HCT116 (cell line): ENCODE measurements around the gene HES6. TPM values are rescaled to one million over a fixed set of nuclear protein-coding genes. Genes with fewer than 3 reads are reported as not detected.

ENCODE experiments used
- ATAC-seq: fragments of 200-7000 bp; cut with Tn5 transposase; 2 replicates; pipeline ENCODE4 v1.9.1; 2020; ENCODE audit warnings: mild to moderate bottlenecking, moderate library complexity
- BruUV-seq: library from RNA; stranded (reverse); fragments of 400-500 nt; replicated peaks from 2 replicates; lab custom pipeline; 2021; lab: Mats Ljungman, UMichigan
- CTCF ChIA-PET: fragments of 300-600 bp; sonication (Branson Sonifier 250); formaldehyde crosslinking; loops from one replicate; lab custom pipeline; 2021; ENCODE audit warnings: antibody characterized with exemption; lab: Charles Lee
- POLR2A ChIA-PET: fragments of 300-600, 350-600 bp; sonication (Branson Sonifier 250); formaldehyde crosslinking; loops from one replicate; lab custom pipeline; 2021; ENCODE audit warnings: antibody characterized with exemption; lab: Charles Lee
- RAD21 ChIA-PET, 2 experiments: fragments of 300-600 bp; sonication (Branson Sonifier 250); formaldehyde crosslinking; loops; one replicate each; lab custom pipeline; 2023; ENCODE audit warnings: low total read pairs in 2 of 2; ENCODE audit not compliant: uncharacterized antibody in 2 of 2, unreplicated experiment in 2 of 2, low non-redundant PET in 1 of 2; lab: Charles Lee
- DNase-seq: peaks from one replicate; pipeline ENCODE4 v3.0.0-alpha.2; 2010; ENCODE audit warnings: low read depth, low spot score
- H2AFZ ChIP-seq: fragments of 200-600 bp; shearing (Covaris generic), sonication (generic); 2 replicates; pipeline ENCODE4 v1.6.1; 2017; ENCODE audit warnings: low read depth, mixed run types, mixed read lengths, antibody characterized with exemption, low read length; ENCODE audit not compliant: poor library complexity, severe bottlenecking
- H3K27ac ChIP-seq: 2 replicates; pipeline ENCODE4 v1.5.1; 2012; ENCODE audit warnings: low read depth, low read length
- H3K27me3 ChIP-seq: fragments of 200-600 bp; sonication (generic); 2 replicates; pipeline ENCODE4 v1.6.1; 2016; ENCODE audit warnings: mixed run types, low read length, mixed read lengths; ENCODE audit not compliant: insufficient read depth
- H3K36me3 ChIP-seq, 2 experiments: fragments of 200-500 bp in 1 of 2; fragments of 200-600 bp in 1 of 2; sonication (Bioruptor generic) in 1 of 2; sonication (generic) in 1 of 2; 2 replicates each; pipeline versions ENCODE4 v1.5.1 to v1.6.1; 2014 to 2016; ENCODE audit warnings: low read length in 2 of 2, inconsistent platforms in 1 of 2, mixed read lengths in 1 of 2, mixed run types in 1 of 2; ENCODE audit not compliant: insufficient read depth in 2 of 2, control insufficient read depth in 1 of 2
- H3K4me1 ChIP-seq, 2 experiments: fragments of 200-600 bp in 1 of 2; sonication (generic) in 1 of 2; 2 replicates each; pipeline versions ENCODE4 v1.5.1 to v1.6.1; 2012 to 2017; ENCODE audit warnings: low read length in 2 of 2, inconsistent platforms in 1 of 2, mild to moderate bottlenecking in 1 of 2, mixed read lengths in 1 of 2, mixed run types in 1 of 2, moderate library complexity in 1 of 2; ENCODE audit not compliant: insufficient read depth in 2 of 2, control insufficient read depth in 1 of 2
- H3K4me2 ChIP-seq: fragments of 200-600 bp; sonication (generic); 2 replicates; pipeline ENCODE4 v1.6.1; 2017; ENCODE audit warnings: mixed run types, low read length, mixed read lengths
- H3K4me3 ChIP-seq, 2 experiments: fragments of 200-600 bp in 1 of 2; sonication (generic) in 1 of 2; replicated peaks in 1 of 2; 2 replicates each; pipeline ENCODE4 v1.5.1; 2011 to 2016; ENCODE audit warnings: low read length in 2 of 2, control low read depth in 1 of 2, low read depth in 1 of 2, mild to moderate bottlenecking in 1 of 2, mixed read lengths in 1 of 2, mixed run types in 1 of 2
- H3K79me2 ChIP-seq: fragments of 200-600 bp; sonication (generic); 2 replicates; pipeline ENCODE4 v1.6.1; 2017; ENCODE audit warnings: mild to moderate bottlenecking, mixed run types, low read length, moderate library complexity, mixed read lengths; ENCODE audit not compliant: insufficient read depth
- H3K9ac ChIP-seq: fragments of 200-600 bp; sonication (generic); 2 replicates; pipeline ENCODE4 v1.6.1; 2016; ENCODE audit warnings: low read length, mixed read lengths
- H3K9me2 ChIP-seq: fragments of 200-600 bp; sonication (generic), shearing (Covaris generic); 2 replicates; pipeline ENCODE4 v1.6.1; 2017; ENCODE audit warnings: mixed run types, mild to moderate bottlenecking, moderate library complexity; ENCODE audit not compliant: insufficient read depth
- H3K9me3 ChIP-seq, 2 experiments: fragments of 200-500 bp in 1 of 2; fragments of 200-600 bp in 1 of 2; sonication (Bioruptor generic) in 1 of 2; sonication (generic) in 1 of 2; 2 replicates each; pipeline ENCODE4 v1.6.1; 2014 to 2017; ENCODE audit warnings: low read length in 2 of 2, mixed read lengths in 2 of 2, inconsistent platforms in 1 of 2, low read depth in 1 of 2, mild to moderate bottlenecking in 1 of 2, mixed run types in 1 of 2, moderate library complexity in 1 of 2; ENCODE audit not compliant: control insufficient read depth in 1 of 2, insufficient read depth in 1 of 2
- H4K20me1 ChIP-seq: fragments of 200-600 bp; sonication (generic), shearing (Covaris generic); 2 replicates; pipeline ENCODE4 v1.6.1; 2017; ENCODE audit warnings: mixed run types, mild to moderate bottlenecking, moderate library complexity; ENCODE audit not compliant: insufficient read depth
- ATF3 ChIP-seq: IDR thresholded peaks from 2 replicates; pipeline ENCODE4 v1.6.1; 2012
- CBX3 ChIP-seq: IDR thresholded peaks from 2 replicates; pipeline ENCODE4 v1.6.1; 2012; ENCODE audit warnings: low read depth
- CEBPB ChIP-seq: IDR thresholded peaks from 2 replicates; pipeline ENCODE4 v1.6.1; 2012; ENCODE audit warnings: low read depth
- ELF1 ChIP-seq: IDR thresholded peaks from 2 replicates; pipeline ENCODE4 v1.6.1; 2012; ENCODE audit warnings: low read depth, borderline replicate concordance
- EZH2 ChIP-seq: fragments of 200-600 bp; sonication (generic); IDR thresholded peaks from 2 replicates; pipeline ENCODE4 v1.6.1; 2017; ENCODE audit warnings: antibody characterized with exemption, mixed run types
- EZH2phosphoT487 ChIP-seq: fragments of 200-600 bp; IDR thresholded peaks from 2 replicates; pipeline ENCODE4 v1.6.1; 2018; ENCODE audit warnings: antibody characterized with exemption, borderline replicate concordance
- MAX ChIP-seq: IDR thresholded peaks from 2 replicates; pipeline ENCODE4 v1.6.1; 2012
- REST ChIP-seq: IDR thresholded peaks from 2 replicates; pipeline ENCODE4 v1.6.1; 2012; ENCODE audit warnings: low read depth
- SIN3A ChIP-seq: IDR thresholded peaks from 2 replicates; pipeline ENCODE4 v1.6.1; 2012; ENCODE audit warnings: low read depth
- SP1 ChIP-seq: IDR thresholded peaks from 2 replicates; pipeline ENCODE4 v1.6.1; 2012; ENCODE audit warnings: low read depth
- YY1 ChIP-seq: IDR thresholded peaks from 2 replicates; pipeline ENCODE4 v1.6.1; 2011; ENCODE audit warnings: low read length, low read depth, moderate library complexity, mild to moderate bottlenecking; ENCODE audit not compliant: insufficient replicate concordance; ENCODE audit errors: extremely low read depth
- ZFX ChIP-seq: fragments of 450-650 bp; IDR thresholded peaks from 2 replicates; pipeline ENCODE4 v1.6.1; 2017
- intact Hi-C: fragments of 100-400 bp; cut with micrococcal nuclease; formaldehyde crosslinking; loops from 2 replicates; pipeline ENCODE4 v1.10.0; 2022
- total RNA-seq: library from RNA; stranded (reverse); gene quantifications from one replicate; pipeline ENCODE4 v1.2.1, GENCODE V29; 2021; ENCODE audit not compliant: unreplicated experiment

The HES6 gene
- total RNA-seq, 1 experiment from 2014 or later: 47.8 TPM

GRCh38 chr2:238242731-238243495 is 3.1 kb upstream of the HES6 start (continued):
- no peak for TF ChIP-seq REST
- no peak for TF ChIP-seq SIN3A
- TF ChIP-seq MAX: no peak

- Histone ChIP-seq H3K9me3 (no peaks in the 10 kb centered on the region), H3K36me3 (peaks cover 0 to 5% of the 10 kb centered on the region in 2 experiments; a peak in 1 of 4 replicates), H3K4me2 (no peak overlapping the region), H3K27ac (no peak overlapping the region), H3K4me1 (peaks cover 13 to 23% of the 10 kb centered on the region in 2 experiments), H3K79me2 (no peaks in the 10 kb centered on the region; the same call in 1 of the 2 replicates), H2AFZ (no peak overlapping the region), H3K9ac (no peak overlapping the region), H3K4me3 (no peak overlapping the region), H3K9me2 (no peaks in the 10 kb centered on the region), H3K27me3 (no peaks in the 10 kb centered on the region), H4K20me1 (no peaks in the 10 kb centered on the region)
- ATAC-seq (no peak), DNase-seq (no peak)
- ChIA-PET CTCF (no interaction called here), POLR2A (no interaction called here), RAD21 (no interaction called here)
- BruUV-seq: no TSS peak
- TF ChIP-seq SP1: no peak
- TF ChIP-seq CEBPB: no peak
- no peak for TF ChIP-seq MAX
- TF ChIP-seq REST: no peak
- TF ChIP-seq CBX3: no peak
- TF ChIP-seq ELF1: no peak
- no peak for TF ChIP-seq EZH2phosphoT487
- no peak for TF ChIP-seq YY1
- TF ChIP-seq EZH2: no peak
- TF ChIP-seq ATF3: no peak
- TF ChIP-seq ZFX: no peak
- intact Hi-C loops: no loop called here
These were observed 2.1 kb upstream of the HES6 start for GRCh38 chr2:238241970-238242369.
